ENCODE results near the gene KIF3B.

The KIF3B gene

DNA sequence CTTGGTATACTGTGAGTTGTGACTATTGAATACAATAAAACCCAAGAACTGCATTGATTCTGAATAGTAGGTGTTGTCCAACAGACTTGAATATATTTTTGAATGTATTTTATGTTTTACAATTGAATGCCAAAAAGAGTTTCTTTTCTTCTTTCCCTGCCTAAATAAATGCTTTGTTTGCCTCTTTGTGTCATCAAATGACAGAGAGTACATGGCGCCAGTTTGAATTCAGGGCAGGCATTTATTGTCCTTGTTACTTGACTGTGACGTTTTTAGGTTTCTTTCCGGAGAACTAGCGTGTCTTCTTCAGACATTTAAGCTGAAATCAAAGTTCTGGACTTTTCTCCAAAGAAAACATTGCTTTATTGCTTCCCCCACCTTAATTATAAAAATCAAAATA is 16.6 kb downstream of the KIF3B start:
- TF ChIP-seq, protein P1, sequence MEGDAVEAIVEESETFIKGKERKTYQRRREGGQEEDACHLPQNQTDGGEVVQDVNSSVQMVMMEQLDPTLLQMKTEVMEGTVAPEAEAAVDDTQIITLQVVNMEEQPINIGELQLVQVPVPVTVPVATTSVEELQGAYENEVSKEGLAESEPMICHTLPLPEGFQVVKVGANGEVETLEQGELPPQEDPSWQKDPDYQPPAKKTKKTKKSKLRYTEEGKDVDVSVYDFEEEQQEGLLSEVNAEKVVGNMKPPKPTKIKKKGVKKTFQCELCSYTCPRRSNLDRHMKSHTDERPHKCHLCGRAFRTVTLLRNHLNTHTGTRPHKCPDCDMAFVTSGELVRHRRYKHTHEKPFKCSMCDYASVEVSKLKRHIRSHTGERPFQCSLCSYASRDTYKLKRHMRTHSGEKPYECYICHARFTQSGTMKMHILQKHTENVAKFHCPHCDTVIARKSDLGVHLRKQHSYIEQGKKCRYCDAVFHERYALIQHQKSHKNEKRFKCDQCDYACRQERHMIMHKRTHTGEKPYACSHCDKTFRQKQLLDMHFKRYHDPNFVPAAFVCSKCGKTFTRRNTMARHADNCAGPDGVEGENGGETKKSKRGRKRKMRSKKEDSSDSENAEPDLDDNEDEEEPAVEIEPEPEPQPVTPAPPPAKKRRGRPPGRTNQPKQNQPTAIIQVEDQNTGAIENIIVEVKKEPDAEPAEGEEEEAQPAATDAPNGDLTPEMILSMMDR (IDR thresholded peaks at IDR 0.05): no peak

DNA sequence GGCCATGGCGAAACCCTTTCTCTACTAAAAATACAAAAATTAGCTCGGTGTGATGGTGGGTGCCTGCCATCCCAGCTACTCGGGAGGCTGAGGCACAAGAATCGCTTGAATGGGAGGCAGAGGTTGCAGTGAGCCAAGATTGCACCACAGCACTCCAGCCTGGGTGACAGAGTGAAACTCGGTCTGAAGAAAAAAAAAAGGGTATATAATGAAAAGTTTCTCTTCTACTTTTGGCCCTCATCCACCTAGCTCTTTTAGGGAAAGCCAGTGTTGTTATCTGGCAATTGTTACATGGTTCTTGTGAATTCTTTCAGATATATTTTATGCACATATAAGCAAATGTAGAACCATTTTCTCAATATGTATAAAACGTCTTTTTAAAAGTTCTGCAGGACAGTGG is 19.0 kb downstream of the KIF3B start:
- TF ChIP-seq, protein P1 (IDR thresholded peaks at IDR 0.05): no peak

DNA sequence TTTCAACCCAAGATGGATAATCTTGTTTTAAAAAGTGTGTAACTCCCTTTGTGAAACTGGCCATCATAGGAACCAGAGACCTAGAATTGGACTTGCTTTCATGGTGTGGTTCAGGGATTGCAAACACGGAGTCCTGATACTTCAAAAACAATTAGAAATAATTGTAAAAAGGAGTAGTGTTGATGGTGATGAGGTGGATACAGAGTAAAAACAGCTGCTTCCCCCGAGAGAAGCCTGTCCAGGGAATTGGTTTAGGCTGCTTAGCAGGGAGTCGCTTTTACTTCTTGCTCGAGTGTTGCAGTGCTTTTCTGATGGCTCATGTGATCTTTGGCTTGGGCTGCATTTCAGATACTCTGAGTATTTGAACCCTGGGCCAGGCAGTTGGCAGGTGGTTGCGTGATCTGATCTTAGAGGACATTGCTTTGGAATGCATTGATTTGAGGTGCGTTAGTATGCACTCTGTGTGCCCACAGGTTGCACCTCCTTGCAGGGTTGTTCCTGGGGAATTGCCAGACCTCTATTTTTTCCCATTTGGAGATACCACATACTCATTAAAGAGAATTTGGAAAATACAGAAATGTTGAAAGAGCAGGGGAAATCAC is 19.5 kb downstream of the KIF3B start:
- TF ChIP-seq, protein P1 (IDR thresholded peaks at IDR 0.05): no peak

DNA sequence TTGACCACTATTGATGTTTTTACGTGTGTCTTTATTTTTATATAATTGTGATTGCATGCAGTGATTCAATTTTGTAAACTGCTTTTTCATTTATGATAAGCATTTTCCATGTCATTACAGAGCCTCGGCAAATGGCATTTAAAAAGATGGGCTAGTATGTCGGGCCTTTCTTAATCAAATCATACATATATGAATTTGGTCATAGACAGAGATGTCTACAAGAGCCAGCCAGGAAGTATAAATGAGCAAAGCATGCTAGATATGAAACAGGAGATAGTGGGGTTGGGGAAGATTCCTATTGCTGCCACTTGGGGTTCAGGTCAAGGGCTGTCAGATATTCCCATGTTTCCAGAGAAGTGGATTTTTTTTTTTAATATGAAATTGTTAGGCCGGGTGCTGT is 20.0 kb downstream of the KIF3B start:
- TF ChIP-seq, protein P1 (IDR thresholded peaks at IDR 0.05): no peak

DNA sequence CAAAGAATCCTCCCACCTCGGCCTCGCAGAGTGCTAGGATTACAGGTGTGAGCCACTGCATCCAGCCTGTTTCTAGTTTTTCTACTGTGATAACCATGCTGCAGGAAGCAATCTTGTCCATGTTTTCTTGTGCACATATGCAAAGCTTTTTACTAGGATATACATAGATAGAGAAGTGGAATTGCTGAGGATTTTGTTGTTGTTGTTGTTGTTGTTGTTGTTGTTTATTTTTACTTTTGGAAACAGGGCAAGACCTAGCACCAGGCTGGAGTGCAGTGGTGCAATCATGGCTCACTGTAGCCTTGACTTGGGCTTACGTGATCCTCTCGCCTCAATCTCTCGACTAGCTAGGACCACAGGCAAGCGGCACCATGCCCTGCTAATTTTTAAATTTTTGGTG is 23.2 kb downstream of the KIF3B start:
- TF ChIP-seq, protein P1 (IDR thresholded peaks at IDR 0.05): no peak

DNA sequence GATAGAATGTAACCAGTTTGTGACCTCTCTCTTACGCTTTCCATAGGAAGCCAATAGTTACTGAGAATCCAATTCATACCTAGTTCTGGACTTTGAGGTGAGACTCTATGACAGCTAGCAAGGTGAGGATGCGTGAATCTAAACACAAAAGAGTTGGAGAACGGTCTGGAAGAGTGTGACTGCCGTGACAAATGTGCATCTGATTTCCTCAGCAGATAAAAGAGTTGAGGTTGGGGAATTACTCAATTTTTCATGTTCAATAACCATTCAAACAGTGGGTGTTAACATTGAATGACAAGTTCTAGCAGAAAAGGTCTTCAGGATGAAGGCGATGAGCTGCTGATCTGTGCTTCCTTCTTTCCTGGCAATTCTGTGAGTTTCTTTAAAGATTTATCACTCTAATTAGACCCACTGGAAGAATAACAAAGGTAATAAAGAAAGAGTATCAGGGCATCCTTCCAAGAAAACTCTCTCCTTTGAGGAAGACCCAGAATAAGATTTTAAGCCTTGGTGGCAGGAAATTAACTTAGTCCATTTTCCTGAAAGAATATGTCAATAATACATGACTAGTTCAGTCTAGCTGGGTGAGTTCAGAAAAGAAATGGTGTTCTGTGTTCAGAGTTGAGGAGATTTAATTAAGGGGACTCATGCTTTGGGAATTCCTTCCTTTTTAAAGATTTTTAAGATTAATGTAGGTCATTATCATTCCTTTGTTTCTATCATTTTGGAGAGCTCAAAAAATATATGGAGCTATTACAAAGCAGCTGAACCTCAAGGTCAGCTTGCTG is 24.5 kb downstream of the KIF3B start:
- TF ChIP-seq, protein P1 (IDR thresholded peaks at IDR 0.05): no peak

DNA sequence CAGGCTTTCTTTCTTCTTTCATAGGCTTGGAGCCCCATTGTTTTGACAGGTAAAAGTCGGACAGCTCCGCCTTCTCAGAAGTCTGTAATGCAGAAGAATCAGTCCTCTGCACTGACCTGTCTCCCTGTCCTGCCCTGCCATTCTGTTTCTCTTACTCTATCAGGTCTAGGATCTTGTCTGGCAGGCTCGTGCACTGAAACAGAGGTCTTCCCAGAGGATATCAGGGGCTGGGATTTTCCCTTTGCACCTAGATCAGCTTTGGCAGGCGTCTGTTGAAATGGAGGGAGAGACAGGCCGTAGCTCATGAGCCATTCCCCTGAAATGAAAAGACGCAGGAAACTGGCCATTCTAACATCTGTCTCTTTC is 25.0 kb downstream of the KIF3B start:
- TF ChIP-seq, protein P1 (IDR thresholded peaks at IDR 0.05): no peak
